HG03354 (cell line): ENCODE results near the gene C2CD4D.
A peak's percentile ranks its signal among the peaks of the same experiment; 100 is the strongest.
"Not testable (repeated sequence)": the region's sequence is repeated elsewhere in the genome, so short reads cannot be mapped to it uniquely, and the experiment has no call there.

ENCODE experiments used
- ATAC-seq: cut with Tn5 transposase; IDR thresholded peaks from one replicate; pipeline ENCODE4 v1.9.1; 2021; ENCODE audit warnings: mild to moderate bottlenecking; ENCODE audit not compliant: unreplicated experiment, poor library complexity, severe bottlenecking

C2CD4D gene

DNA sequence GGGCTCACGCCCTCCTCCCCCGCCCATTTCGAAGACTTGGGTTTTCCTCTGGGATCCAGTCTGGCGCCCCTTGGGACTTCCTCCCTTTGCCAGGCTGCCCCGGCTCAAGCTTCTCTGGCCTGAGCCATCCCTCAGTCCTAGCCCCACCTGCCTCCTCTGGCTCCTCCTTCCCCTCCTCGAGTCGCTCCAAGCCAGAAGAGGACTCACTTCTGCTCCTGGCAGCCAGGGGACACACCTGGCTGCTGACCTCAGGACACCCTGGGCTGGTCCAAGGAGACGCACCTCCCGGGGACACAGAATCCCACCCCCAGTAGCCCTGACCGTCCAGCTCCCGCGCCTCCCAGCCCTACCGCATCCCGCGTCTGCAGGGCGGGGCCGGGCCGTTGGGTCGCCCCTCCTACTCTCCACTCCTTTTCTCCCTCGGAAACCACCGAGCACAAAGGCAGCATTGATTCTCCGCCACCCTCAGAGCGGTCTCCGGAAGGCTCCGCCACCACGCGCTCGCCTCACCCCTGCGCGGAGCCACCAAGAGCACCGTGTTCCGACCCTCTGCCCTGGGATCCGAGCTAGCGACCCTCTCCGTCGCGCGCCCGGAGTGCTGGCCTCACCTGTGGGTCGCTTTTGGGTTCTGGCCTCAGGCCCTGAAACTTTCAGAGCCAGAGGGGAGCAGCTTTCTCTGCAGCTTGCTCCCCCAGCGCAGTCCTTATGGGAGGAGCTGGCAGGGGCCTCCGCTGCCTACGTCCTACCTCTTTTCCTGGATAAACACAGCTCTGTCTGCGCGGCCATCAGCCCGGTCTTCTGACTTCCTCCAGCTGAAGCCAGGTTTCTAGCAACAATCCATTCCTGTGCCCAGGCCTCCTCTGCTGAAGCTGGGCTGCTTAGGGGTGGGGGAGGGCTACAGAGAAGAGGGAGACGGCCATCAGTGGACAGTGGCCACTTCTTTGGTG lies at the start of gene C2CD4D:
C2CD4D (minus strand) TSS at position 364 of the 947 bp plus-strand sequence. CDS start 831 bp downstream, outside the sequence.
- peak; percentile 57 for ATAC-seq

DNA sequence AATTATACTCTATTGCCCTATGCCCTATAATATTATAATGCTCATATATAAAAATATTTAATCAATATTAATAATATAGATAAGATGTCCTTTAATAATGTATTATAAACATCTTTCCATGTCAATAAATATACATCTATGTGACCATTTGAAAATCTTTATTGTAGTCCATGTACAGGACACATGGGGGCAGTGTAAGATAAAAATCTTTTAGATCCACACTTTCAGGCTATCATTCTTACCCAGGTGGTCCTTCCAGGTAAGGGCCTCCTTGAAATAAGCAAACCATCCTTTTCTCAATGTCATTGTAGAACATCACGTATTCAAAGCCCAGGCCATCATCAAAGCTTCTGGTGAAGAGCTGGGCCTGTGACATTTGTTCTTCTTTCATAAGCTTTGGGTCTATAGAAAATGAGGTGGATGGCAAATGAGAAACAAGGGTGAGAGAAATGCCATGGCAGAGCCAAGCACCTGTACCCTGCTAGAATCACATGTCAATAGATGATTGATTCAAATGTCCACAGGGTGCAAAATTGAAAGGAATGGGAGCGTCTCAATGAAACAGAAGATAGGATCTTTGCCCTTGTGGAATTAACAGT lies 49.5 kb upstream of the C2CD4D start:
- ATAC-seq = no peak

DNA sequence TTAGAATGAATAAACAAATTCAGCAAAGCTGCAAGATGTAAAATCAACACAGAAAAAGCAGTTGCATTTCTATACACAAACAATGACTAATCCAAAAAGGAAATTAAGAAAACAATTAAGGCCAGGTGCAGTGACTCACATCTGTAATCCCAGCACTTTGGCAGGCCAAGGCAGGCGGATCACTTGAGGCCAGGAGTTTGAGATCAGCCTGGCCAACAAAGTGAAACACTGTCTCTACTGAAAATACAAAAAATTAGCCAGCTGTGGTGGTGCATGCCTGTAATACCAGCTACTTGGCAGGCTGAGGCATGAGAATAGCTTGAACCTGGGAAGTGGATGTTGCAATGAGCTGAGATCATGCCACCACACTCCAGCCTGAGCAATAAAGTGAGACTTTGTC lies 47.4 kb upstream of the C2CD4D start:
- no peak for ATAC-seq

DNA sequence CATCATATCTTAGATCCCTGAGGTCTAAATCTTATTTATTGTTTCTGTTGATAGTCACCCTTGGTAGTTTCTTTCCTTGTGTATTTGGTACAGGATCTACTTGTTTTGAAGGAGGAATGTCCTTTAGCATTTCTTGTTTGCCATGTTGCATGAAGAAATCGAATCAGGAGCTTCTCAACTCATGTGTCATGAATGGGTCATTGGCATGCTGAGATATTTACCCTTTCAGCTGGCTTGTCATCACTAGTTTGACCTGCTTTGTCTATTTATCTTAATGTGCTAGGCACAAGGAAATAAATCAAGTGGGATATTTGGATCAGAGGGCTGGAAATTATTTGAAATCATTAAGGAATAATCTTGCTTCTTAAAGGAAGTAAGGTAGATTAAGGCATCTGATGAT lies 45.9 kb upstream of the C2CD4D start:
- no peak for ATAC-seq

DNA sequence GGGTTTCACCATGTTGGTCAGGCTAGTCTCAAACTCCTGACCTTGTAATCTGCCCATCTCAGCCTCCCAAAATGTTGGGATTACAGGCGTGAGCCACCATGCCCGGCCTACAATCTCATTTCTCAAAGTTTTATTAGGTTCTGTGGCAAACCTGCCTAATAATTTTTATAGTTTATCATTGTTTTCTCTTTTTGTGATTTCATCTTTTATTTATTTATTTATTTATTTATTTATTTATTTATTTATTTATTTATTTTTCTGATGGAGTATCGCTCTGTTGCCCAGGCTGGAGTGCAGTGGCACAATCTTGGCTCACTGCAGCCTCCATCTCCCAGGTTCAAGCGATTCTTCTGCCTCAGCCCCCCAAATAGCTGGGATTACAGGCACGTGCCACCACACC lies 45.3 kb upstream of the C2CD4D start:
- not testable (repeated sequence) for ATAC-seq

DNA sequence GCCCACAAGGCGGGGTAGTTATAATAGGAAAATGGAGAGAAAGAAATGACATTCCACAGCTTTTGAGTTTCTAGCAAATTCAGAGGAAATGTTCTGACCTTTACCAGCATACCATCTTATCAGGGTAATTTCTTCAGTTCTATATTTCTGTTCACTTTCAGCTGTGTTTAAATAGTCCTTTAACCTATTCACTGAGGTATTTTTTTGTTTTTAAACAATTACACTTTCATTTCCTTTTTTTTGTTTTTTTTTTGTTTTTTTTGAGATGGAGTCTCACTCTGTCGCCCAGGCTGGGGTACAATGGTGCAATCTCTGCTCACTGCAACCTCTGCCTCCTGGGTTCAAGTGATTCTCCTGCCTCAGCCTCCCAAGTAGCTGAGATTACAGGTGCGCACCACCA lies 44.8 kb upstream of the C2CD4D start:
- ATAC-seq = not testable (repeated sequence)

DNA sequence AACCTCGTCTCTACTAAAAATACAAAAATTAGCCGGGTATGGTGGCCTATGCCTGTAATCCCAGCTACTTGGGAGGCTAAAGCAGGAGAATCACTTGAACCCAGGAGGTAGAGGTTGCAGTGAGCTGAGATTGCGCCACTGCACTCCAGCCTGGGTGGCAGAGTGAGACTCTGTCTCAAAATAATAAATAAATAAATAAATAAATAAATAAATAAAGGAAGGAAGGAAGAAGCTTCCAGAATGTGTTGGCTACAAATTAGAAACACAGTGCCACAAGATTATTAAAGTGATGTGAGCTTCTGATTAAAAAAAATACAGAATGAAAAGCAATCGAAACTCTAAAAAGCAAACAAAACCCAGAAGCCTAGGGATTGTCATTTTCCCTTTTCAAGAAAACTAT lies 44.3 kb upstream of the C2CD4D start:
- not testable (repeated sequence) for ATAC-seq

DNA sequence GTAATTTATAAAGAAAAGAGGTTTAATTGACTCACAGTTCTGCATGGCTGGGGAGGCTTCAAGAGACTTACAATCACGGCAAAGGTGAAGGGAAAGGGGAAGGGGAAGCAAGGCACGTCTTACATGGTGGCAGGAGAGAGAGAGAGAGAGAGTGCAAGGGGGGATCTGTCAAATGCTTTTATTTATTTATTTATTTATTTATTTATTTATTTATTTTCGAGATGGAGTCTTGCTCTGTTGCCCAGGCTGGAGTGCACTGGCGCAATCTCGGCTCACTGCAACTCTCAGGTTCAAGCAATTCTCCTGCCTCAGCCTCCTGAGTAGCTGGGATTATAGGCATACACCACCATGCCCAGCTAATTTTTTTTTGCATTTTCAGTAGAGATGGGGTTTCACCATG lies 43.3 kb upstream of the C2CD4D start:
- not testable (repeated sequence) for ATAC-seq

DNA sequence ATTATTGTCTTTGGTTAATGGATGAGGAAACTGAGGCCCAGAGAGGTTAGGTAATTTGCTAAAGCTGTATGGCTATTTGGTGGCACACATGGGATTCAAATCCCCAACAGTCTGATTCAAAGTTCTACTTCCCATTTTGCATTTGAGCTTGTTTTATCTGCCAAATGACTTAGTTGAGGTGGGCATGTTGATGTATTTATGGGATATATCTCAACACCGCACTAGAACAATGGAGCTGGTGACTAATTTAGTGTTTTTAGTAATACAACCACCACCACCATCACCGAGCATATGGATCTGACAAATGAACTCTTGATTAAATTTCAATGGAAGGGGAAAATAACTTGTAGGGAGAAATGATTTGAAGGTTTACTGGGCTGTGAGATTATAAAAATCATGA lies 42.8 kb upstream of the C2CD4D start:
- ATAC-seq = no peak

DNA sequence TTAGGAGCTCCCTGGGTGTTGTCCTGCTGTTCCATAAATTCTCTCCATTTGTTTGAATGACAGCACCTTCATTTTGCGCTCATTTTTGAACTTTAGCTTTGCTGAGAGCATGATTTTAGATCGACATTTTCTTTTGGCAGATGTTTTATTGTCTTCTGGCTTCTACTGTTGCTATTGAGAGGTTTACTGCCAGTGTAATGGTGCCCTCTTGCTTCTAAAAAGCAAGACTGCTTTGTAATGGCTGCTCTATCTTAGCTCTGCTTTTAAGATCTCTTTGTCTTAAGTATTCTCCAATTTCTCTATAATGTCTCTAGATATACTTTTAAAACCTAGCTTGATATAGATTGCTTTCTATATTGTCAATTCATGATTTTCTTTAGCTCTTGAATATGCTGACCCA lies 41.9 kb upstream of the C2CD4D start:
- ATAC-seq = no peak

DNA sequence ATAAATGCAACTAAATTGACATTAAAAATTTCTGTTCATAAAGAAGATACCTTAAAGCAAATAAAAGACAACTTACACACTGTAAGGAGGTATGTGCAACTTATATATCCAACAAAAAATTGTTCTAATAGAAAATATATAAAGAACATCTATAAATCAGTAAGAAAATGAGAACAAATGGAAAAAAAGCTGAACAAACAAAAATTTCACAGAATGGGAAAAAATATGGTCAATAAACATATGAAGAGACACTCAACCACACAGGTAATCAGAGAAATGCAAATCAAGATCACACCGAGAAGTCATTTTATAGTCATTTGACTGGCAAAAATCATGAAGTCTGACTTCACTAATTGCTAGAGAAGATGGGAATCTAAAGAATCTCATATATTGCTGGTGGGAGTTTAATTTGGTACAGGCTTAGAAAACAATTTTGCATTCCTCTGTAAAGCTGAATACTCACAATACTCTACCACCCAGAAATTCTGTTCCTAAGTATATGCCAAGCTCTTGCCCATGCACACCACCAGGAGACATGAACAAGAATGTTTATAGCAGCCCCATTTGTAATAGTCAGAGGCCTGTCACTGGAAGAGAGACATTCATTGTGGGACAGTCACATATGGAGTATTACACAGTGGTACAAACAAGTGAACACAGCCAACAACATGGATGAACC lies 35.9 kb upstream of the C2CD4D start:
- no peak for ATAC-seq

DNA sequence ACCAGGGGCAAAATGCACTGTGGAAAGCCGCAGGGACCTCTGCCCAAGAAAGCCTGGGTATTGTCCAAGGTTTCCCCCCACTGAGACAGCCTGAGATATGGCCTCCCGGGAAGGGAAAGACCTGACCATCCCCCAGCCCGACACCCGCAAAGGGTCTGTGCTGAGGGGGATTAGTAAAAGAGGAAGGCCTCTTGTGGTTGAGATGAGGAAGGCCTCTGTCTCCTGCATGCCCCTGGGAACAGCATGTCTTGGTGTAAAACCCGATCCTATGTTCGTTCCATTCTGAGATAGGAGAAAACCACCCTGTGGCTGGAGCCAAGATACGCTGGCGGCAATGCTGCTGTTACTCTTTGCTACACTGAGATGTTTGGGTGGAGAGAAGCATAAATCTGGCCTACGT lies 33.2 kb upstream of the C2CD4D start:
- ATAC-seq = not testable (repeated sequence)

DNA sequence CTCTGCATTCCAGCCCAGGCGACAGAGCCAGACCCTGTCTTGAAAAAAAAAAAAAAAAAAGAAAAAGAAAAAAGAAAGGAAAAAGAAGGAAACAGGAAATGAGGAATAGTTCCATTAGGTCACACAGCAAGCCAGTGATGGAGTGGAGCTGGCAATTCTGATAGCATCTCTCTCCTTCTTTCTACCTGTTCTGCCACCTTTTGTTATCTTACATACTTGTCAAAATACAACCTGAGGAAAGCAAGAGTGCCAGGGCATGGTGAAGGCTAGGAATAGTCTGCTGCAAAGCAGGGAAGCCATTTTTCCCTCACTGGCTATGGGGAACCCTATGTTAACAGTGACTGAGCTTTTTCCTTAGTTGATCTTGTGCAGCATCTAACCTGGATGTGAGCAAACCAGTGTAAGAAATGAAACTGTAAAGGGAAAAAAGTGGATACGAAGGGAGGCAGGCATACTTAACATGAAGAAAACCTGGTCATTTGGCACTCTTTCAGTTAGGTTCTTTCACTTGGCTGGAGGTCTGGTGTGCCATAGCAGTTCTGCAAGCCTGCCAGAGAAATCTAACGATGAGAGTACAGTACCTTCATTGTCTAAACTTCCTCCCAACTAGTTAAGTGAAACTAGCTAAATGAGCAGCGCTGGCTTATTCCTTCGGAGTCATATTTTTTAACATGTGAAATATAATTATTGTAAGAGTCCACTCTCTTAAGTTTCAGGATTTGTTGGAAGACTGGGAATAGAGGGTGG lies 31.8 kb upstream of the C2CD4D start:
- ATAC-seq = no peak

DNA sequence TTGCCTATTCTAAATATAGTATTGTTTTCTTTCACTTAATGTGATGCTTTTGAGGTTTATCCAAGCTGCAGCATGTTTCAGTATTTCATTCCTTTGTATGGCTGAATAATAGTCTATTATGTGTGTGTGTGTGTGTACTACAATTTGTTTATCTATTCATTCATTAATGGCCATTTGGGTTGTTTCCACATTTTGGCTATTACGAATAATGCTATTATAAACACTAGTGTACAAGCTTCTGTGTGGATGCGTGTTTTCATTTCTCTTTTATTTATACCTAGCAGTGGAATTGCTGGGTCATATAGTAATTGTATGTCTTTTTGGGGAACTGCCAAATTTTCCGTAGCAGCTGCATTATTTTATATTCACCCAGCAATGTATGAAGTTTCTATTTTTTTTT lies 28.9 kb upstream of the C2CD4D start:
- no peak for ATAC-seq

DNA sequence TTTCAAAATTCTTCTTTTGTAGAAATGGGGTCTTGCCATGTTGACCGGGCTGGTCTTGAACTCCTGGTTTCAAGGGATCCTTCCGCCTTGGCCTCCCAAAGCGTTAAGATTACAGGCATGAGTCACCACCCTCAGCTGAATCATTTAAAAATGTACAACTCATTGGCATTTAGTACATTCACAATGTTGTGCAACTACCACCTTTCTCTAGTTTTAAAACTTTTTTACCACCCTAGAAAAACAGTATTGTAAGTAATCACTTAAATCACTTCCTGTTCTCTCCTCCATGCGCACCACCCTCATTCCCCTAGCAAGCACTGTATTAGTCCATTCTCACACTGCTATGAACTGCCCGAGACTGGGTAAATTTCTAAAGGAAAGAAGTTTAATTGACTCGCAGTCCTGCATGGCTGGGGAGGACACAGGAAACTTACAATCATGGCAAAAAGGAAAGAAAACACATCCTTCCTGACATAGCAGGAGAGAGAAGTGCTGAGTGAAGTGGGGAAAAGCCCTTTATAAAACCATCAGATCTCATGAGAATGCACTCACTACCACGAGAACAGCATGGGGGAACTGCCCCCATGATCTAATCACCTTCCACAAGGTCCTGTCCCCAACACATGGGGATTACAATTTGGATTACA lies 28.3 kb upstream of the C2CD4D start:
- no peak for ATAC-seq

DNA sequence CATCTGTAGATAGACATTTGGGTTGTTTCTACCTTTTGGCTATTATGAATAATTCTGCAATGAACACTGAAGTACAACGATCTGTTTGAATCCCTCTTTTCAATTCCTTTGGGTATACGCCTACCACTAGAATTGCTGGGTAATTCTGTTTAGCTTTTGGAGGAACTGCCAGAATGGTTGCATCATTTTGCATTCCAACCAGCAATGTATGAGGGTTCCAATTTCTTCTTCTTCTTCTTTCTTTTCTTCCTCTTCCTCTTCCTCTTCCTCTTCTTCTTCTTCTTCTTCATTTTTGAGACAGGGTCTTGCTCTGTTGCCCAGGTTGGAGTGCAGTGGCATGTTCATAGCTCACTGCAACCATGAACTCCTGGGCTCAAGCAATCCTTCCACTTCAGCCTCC lies 27.7 kb upstream of the C2CD4D start:
- ATAC-seq = no peak

DNA sequence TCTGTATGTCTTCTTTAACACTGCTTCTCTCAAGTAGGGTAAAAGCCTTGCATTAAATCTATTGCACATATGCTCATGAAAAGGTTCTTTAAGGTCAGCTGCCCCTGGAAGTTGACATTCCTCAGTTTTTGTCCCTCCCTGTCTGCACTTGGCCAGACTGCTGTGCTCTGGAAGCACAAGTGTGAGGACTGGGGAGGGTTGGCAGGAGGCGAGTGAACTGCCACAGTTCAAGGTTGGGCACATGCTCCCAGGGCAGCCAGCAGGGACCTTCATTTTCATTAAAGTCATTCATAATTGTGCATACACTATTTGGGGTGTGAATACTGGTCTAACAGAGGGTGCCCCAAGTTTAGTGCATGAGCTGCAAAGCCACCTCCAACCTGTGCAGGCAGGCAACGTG lies 24.8 kb upstream of the C2CD4D start:
- no peak for ATAC-seq

DNA sequence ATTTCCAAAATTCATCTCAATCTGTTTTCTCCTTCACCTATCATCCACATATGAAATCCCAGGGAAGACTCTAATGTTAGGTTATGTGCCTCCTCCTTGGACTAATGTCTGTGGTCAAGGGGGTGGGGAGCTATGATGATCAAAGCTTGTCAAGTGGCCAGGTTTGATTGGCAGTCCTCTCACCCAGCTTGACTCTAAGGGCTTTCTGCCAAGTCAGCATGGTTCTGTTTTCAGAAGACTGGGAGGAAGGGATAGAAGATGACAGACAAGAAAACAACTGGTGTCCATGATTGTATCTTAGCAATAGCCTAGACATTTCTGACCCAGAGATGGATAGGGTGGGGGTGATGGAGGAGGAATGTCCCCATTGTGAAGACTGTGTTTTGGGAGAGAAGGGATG lies 23.0 kb upstream of the C2CD4D start:
- ATAC-seq = no peak

DNA sequence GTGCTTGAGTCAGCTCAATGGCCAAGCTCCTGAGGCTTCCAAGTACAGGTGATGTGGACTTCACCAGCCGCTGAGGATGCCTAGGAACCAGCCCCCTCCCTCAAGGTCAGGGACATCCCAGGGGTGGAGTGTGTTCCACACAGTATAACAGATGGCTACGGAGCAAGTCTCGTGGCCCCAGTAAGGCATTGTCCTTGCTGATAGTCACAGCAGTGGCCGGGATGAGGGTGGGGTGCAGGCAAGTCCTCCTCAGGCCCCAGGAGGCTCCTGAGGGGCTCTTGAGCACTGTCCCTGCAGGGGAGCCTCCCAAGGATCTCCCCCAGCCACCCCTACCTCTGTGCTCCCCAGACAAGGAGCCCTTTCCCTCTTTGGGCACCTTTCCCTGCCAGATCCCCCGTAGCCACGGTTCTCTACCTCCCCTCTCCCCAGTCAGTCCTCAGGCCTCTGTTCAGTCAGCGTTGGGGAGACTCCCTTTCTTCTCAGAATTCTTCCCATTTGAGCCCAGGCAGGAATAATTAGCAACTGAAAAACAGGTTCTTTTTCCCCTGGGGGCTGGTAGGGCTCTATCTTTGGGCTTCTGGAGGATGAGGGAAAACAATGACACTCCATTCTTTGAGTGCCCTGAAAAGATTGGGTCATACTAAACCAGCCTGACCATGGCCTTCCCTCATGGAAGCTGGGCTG lies 21.0 kb upstream of the C2CD4D start:
- no peak for ATAC-seq
